CD4-positive, alpha-beta T cell (primary cell): ENCODE measurements around the gene SLC18A2. TPM values are rescaled to one million over a fixed set of nuclear protein-coding genes. Genes with fewer than 3 reads are reported as not detected.
"Not testable (repeated sequence)": the region's sequence is repeated elsewhere in the genome, so short reads cannot be mapped to it uniquely, and the experiment has no call there.

Experiments used
- ATAC-seq: fragments of 200-7000 bp; cut with Tn5 transposase; one replicate; pipeline ENCODE4 v1.10.0; 2022; ENCODE audit warnings: mild to moderate bottlenecking; ENCODE audit not compliant: poor library complexity
- CTCF ChIA-PET: fragments of 350-600 bp; sonication (Branson Sonifier 250); formaldehyde crosslinking; loops from one replicate; lab custom pipeline; 2021; ENCODE audit warnings: antibody characterized with exemption, inconsistent platforms; lab: Charles Lee
- POLR2A ChIA-PET: fragments of 350-600 bp; sonication (Branson Sonifier 250); formaldehyde crosslinking; loops from one replicate; lab custom pipeline; 2021; ENCODE audit warnings: antibody characterized with exemption, inconsistent platforms; lab: Charles Lee
- DNase-seq, 14 experiments: peaks; one replicate each; pipeline ENCODE4 v3.0.0-alpha.2; 2013 to 2020; ENCODE audit warnings: mixed read lengths in 2 of 14
- H3K27ac ChIP-seq, 2 donors: one replicate each; pipeline versions ENCODE4 v1.5.1 to v1.7.0; 2013; ENCODE audit warnings: low read length in 2 of 2, low read depth in 1 of 2, mild to moderate bottlenecking in 1 of 2
- H3K27me3 ChIP-seq, 2 experiments: 1 replicate in 1 of 2; 2 replicates in 1 of 2; pipeline versions ENCODE4 v1.6.1 to v1.7.0; 2013; ENCODE audit warnings: low read length in 2 of 2, control low read depth in 1 of 2, mild to moderate bottlenecking in 1 of 2, moderate library complexity in 1 of 2; ENCODE audit not compliant: insufficient read depth in 2 of 2, control insufficient read depth in 1 of 2
- H3K36me3 ChIP-seq: one replicate; pipeline ENCODE4 v1.6.1; 2013; ENCODE audit warnings: low read length, control low read depth; ENCODE audit not compliant: insufficient read depth
- H3K4me1 ChIP-seq: one replicate; pipeline ENCODE4 v1.6.1; 2013; ENCODE audit warnings: low read length, control low read depth; ENCODE audit not compliant: insufficient read depth
- H3K4me3 ChIP-seq: one replicate; pipeline ENCODE4 v1.5.1; 2013; ENCODE audit warnings: mild to moderate bottlenecking, low read length, moderate library complexity
- H3K9me3 ChIP-seq, 2 experiments: 1 replicate in 1 of 2; 2 replicates in 1 of 2; pipeline versions ENCODE4 v1.6.1 to v1.7.0; 2013; ENCODE audit warnings: low read length in 2 of 2, mild to moderate bottlenecking in 2 of 2, control low read depth in 1 of 2, moderate library complexity in 1 of 2; ENCODE audit not compliant: control insufficient read depth in 1 of 2, insufficient read depth in 1 of 2
- H3K27ac Mint-ChIP-seq: one replicate; pipeline ENCODE4 v1.8.0; 2020; ENCODE audit warnings: mixed read lengths
- H3K27me3 Mint-ChIP-seq: one replicate; pipeline ENCODE4 v1.8.0; 2021; ENCODE audit warnings: mixed read lengths
- H3K36me3 Mint-ChIP-seq: one replicate; pipeline ENCODE4 v1.8.0; 2021; ENCODE audit warnings: low read depth, mixed read lengths
- H3K4me1 Mint-ChIP-seq: one replicate; pipeline ENCODE4 v1.8.0; 2021; ENCODE audit warnings: low read depth, mixed read lengths
- H3K4me3 Mint-ChIP-seq: one replicate; pipeline ENCODE4 v1.8.0; 2020; ENCODE audit warnings: mild to moderate bottlenecking, mixed read lengths
- H3K9me3 Mint-ChIP-seq: one replicate; pipeline ENCODE4 v1.8.0; 2020; ENCODE audit warnings: mixed read lengths
- intact Hi-C, 2 experiments: fragments of 100-400 bp; cut with DNase I in 1 of 2; cut with micrococcal nuclease in 1 of 2; formaldehyde crosslinking; loops; one replicate each; pipeline versions ENCODE4 v1.15.1 to v1.9.0; 2023 to 2025; cut with DNase I, micrococcal nuclease
- total RNA-seq, 174 experiments: library from RNA in 2 of 174; stranded (reverse) in 2 of 174; gene quantifications; one replicate each; pipeline ENCODE4 v1.2.3 and lab custom pipeline; 2021 to 2026
- TF ChIP-seq, protein P1 (sequence below): fragments of 200-600 bp; IDR thresholded peaks from one replicate; pipeline ENCODE4 v1.8.0; 2022; ENCODE audit warnings: antibody characterized with exemption, mild to moderate bottlenecking

The SLC18A2 gene
- total RNA-seq, 2 experiments from 2014 or later = 0.92 to 1.2 TPM

DNA sequence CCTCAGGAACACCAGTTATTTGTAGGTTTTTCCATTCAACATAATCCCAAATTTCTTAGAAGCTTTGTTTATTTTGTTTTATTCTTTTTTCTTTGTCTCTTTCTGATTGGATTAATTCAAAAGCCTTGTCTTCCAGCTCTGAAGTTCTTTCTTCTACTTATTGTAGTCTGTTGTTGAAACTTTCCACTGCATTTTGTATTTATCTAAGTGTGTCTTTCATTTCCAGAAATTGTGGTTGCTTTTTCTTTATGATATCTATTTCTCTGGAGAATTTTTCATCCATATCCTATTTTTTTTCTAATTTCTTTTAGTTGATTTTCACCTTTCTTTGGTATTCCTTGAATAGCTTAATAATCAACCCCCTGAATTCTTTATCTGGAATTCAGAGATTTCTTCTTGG is 58.5 kb downstream of the SLC18A2 start:
- Histone ChIP-seq H3K27me3 (no peaks in the 10 kb centered on the region), H3K4me1 (no peaks in the 10 kb centered on the region), H3K4me3 (no peak overlapping the region), H3K36me3 (no peaks in the 10 kb centered on the region), H3K27ac (no peak overlapping the region), H3K9me3 (peaks cover 6 to 7% of the 10 kb centered on the region in 2 experiments)
- DNase-seq (no peak), ATAC-seq (no peak)
- ChIA-PET POLR2A (no interaction called here), CTCF (no interaction called here)
- H3K36me3 Mint-ChIP-seq = peaks cover 41% of the 10 kb centered on the region
- intact Hi-C loops = no loop called here
- H3K27me3 Mint-ChIP-seq = no peaks in the 10 kb centered on the region
- no peak overlapping the region for H3K4me3 Mint-ChIP-seq
- peaks cover 12% of the 10 kb centered on the region for H3K9me3 Mint-ChIP-seq
- peaks cover 5% of the 10 kb centered on the region for H3K4me1 Mint-ChIP-seq
- TF ChIP-seq, protein P1, sequence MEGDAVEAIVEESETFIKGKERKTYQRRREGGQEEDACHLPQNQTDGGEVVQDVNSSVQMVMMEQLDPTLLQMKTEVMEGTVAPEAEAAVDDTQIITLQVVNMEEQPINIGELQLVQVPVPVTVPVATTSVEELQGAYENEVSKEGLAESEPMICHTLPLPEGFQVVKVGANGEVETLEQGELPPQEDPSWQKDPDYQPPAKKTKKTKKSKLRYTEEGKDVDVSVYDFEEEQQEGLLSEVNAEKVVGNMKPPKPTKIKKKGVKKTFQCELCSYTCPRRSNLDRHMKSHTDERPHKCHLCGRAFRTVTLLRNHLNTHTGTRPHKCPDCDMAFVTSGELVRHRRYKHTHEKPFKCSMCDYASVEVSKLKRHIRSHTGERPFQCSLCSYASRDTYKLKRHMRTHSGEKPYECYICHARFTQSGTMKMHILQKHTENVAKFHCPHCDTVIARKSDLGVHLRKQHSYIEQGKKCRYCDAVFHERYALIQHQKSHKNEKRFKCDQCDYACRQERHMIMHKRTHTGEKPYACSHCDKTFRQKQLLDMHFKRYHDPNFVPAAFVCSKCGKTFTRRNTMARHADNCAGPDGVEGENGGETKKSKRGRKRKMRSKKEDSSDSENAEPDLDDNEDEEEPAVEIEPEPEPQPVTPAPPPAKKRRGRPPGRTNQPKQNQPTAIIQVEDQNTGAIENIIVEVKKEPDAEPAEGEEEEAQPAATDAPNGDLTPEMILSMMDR = no peak
- no peak overlapping the region for H3K27ac Mint-ChIP-seq

DNA sequence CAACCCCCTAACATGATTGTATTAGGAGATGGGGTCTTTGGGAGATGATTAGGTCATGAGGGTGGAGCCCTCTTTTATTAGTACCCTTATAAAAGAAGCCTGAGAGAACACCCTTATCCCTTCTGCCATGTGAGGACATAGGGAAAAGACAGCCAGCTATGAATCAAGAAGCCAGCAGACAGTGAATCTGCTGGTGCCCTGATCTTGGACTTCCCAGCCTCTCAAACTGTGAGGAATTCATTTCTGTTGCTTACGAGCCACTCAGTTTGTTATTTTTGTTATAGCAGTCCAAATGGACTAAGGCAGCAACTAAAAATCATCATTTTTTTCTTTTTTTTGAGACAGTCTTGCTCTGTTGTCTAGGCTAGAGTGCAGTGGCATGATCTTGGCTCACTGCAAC is 59.8 kb downstream of the SLC18A2 start:
- H3K4me3 ChIP-seq = no peak overlapping the region
- no peak overlapping the region for H3K27ac ChIP-seq
- H3K9me3 Mint-ChIP-seq = peaks cover 12% of the 10 kb centered on the region
- H3K4me1 ChIP-seq = no peaks in the 10 kb centered on the region
- no peaks in the 10 kb centered on the region for H3K27me3 Mint-ChIP-seq
- H3K27me3 ChIP-seq = no peaks in the 10 kb centered on the region
- CTCF ChIA-PET = no interaction called here
- TF ChIP-seq, protein P1 = no peak
- no peaks in the 10 kb centered on the region for H3K36me3 ChIP-seq
- ATAC-seq (no peak), DNase-seq (no peak)
- no peak overlapping the region for H3K27ac Mint-ChIP-seq
- intact Hi-C loops = no loop called here
- H3K36me3 Mint-ChIP-seq = peaks cover 52% of the 10 kb centered on the region
- peaks cover 5% of the 10 kb centered on the region for H3K4me1 Mint-ChIP-seq
- POLR2A ChIA-PET = no interaction called here
- H3K9me3 ChIP-seq = peaks cover 6 to 7% of the 10 kb centered on the region in 2 experiments
- H3K4me3 Mint-ChIP-seq = no peak overlapping the region

DNA sequence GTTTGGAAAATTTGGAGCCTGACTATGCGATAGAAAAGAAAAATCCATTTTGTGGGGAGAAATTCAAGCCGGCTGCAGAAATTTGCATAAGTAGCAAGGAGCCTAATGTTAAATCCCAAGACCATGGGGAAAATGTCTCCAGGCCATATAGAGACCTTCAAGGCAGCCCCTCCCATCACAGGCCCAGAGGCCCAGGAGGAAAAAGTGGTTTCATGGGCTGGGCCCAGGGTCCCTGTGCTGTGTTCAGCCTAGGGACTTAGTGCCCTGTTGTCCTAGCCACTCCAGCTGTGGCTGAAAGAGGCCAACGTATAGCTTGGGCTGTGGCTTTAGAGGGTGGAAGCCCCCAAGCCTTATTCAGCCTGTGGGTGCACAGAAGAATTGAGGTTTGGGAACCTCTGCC is 62.5 kb downstream of the SLC18A2 start:
- peaks cover 76% of the 10 kb centered on the region for H3K36me3 Mint-ChIP-seq
- H3K27me3 Mint-ChIP-seq, DNase-seq, POLR2A ChIA-PET, ATAC-seq, H3K4me3 ChIP-seq, H3K27me3 ChIP-seq, intact Hi-C loops, H3K4me1 ChIP-seq, H3K27ac ChIP-seq, H3K4me1 Mint-ChIP-seq, H3K9me3 ChIP-seq, H3K36me3 ChIP-seq, H3K4me3 Mint-ChIP-seq, CTCF ChIA-PET, H3K27ac Mint-ChIP-seq: not testable (repeated sequence)
- peaks cover 12% of the 10 kb centered on the region for H3K9me3 Mint-ChIP-seq

DNA sequence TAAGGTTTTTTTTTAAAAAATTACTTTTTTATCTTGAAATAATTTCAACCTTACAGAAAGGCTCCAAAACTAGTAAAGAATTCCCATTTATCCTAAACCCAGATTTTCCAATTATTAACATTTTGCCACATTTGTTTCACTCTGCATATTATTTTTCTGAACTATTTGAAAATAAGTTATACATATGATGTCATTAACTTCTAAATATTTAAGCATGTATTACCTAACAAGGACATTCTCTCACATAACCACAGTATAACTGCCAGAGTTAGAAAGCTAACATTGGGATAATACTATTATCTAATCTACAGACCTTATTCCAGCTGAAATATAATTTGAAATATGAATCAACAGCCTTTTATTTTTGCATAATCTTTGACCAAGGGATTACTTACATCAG is 65.8 kb downstream of the SLC18A2 start:
- H3K9me3 Mint-ChIP-seq = peaks cover 7% of the 10 kb centered on the region
- intact Hi-C loops = no loop called here
- peaks cover 77% of the 10 kb centered on the region for H3K36me3 Mint-ChIP-seq
- no peak overlapping the region for H3K4me3 Mint-ChIP-seq
- Histone ChIP-seq H3K4me3 (no peak overlapping the region), H3K36me3 (peaks cover 2% of the 10 kb centered on the region), H3K27ac (no peak overlapping the region), H3K27me3 (no peaks in the 10 kb centered on the region), H3K4me1 (no peaks in the 10 kb centered on the region), H3K9me3 (peaks cover 0 to 7% of the 10 kb centered on the region in 2 experiments)
- CTCF ChIA-PET = no interaction called here
- DNase-seq (no peak), ATAC-seq (no peak)
- POLR2A ChIA-PET = no interaction called here
- H3K4me1 Mint-ChIP-seq = peaks cover 17% of the 10 kb centered on the region
- no peaks in the 10 kb centered on the region for H3K27me3 Mint-ChIP-seq
- TF ChIP-seq, protein P1 = no peak
- no peak overlapping the region for H3K27ac Mint-ChIP-seq
